PFSK-1 (cell line): ENCODE measurements around the gene ADORA2B.

Source experiments
- FOXP2 ChIP-seq: optimal IDR thresholded peaks from 2 replicates; pipeline ENCODE3; 2011; ENCODE audit warnings: borderline replicate concordance, control low read depth, inconsistent platforms; ENCODE audit not compliant: insufficient read depth; ENCODE audit errors: extremely low read length, extremely low read depth
- POLR2AphosphoS5 ChIP-seq: IDR thresholded peaks from 2 replicates; pipeline ENCODE4 v1.6.1; 2012; ENCODE audit warnings: low read depth, mild to moderate bottlenecking, control low read depth, low read length, moderate library complexity
- REST ChIP-seq, 2 experiments: IDR thresholded peaks; 2 replicates each; pipeline versions ENCODE4 v1.6.1 to v1.8.0; 2011 to 2012; ENCODE audit warnings: low read depth in 2 of 2, low read length in 2 of 2, control low read depth in 1 of 2, inconsistent platforms in 1 of 2, mild to moderate bottlenecking in 1 of 2, moderate library complexity in 1 of 2; ENCODE audit not compliant: insufficient read depth in 1 of 2
- SIN3A ChIP-seq: IDR thresholded peaks from 2 replicates; pipeline ENCODE4 v1.6.1; 2012; ENCODE audit warnings: mild to moderate bottlenecking, low read length, moderate library complexity, borderline replicate concordance; ENCODE audit not compliant: insufficient read depth
- TAF1 ChIP-seq: IDR thresholded peaks from 2 replicates; pipeline ENCODE4 v1.6.1; 2012; ENCODE audit warnings: low read length, control low read depth, borderline replicate concordance; ENCODE audit not compliant: insufficient read depth

ADORA2B gene

GRCh38 chr17:15967706-15968399 lies 22.9 kb downstream of the ADORA2B start:
- TF ChIP-seq SIN3A: no peak
- no peak for TF ChIP-seq REST (IDR thresholded peaks at IDR 0.05; ENCODE audit: insufficient read depth in 1 of 2, low read depth in 2 of 2, low read length in 2 of 2)
- TF ChIP-seq FOXP2: no peak
- TF ChIP-seq POLR2AphosphoS5: no peak
- no peak for TF ChIP-seq TAF1

- no peak for TF ChIP-seq FOXP2
- no peak for TF ChIP-seq REST (IDR thresholded peaks at IDR 0.05; ENCODE audit: insufficient read depth in 1 of 2, low read depth in 2 of 2, low read length in 2 of 2)
- TF ChIP-seq POLR2AphosphoS5: no peak
- TF ChIP-seq SIN3A: no peak
- no peak for TF ChIP-seq TAF1
Observed at GRCh38 chr17:15969463-15969862, 24.5 kb downstream of the ADORA2B start.

GRCh38 chr17:15970500-15970899 lies 25.6 kb downstream of the ADORA2B start:
- TF ChIP-seq REST (IDR thresholded peaks at IDR 0.05; ENCODE audit: insufficient read depth in 1 of 2, low read depth in 2 of 2, low read length in 2 of 2) (no peak), FOXP2 (no peak), SIN3A (no peak), TAF1 (no peak), POLR2AphosphoS5 (no peak)

- no peak for TF ChIP-seq TAF1
- TF ChIP-seq SIN3A: no peak
- no peak for TF ChIP-seq POLR2AphosphoS5
- TF ChIP-seq FOXP2: no peak
- no peak for TF ChIP-seq REST (IDR thresholded peaks at IDR 0.05; ENCODE audit: insufficient read depth in 1 of 2, low read depth in 2 of 2, low read length in 2 of 2)
Observed at GRCh38 chr17:15971098-15971678, 26.3 kb downstream of the ADORA2B start.
